Colonic mucosa (tissue), 4 donors: ENCODE measurements around the gene ZNF653. TPM values are rescaled to one million over a fixed set of nuclear protein-coding genes. Genes with fewer than 3 reads are reported as not detected.

Experiments
- DNase-seq: peaks from one replicate; pipeline ENCODE4 v3.0.0-alpha.2; 2020
- H3K27ac ChIP-seq: fragments of 200-600 bp; one replicate; pipeline ENCODE4 v1.8.0; 2021
- H3K27me3 ChIP-seq: fragments of 200-600 bp; one replicate; pipeline ENCODE4 v1.8.0; 2021
- H3K36me3 ChIP-seq: fragments of 200-600 bp; one replicate; pipeline ENCODE4 v1.8.0; 2021
- H3K4me1 ChIP-seq: fragments of 200-600 bp; one replicate; pipeline ENCODE4 v1.8.0; 2021; ENCODE audit warnings: mild to moderate bottlenecking
- H3K4me3 ChIP-seq: fragments of 200-600 bp; one replicate; pipeline ENCODE4 v1.8.0; 2021
- H3K9ac ChIP-seq, 2 donors: one replicate each; pipeline ENCODE4 v1.7.0; 2013; ENCODE audit warnings: control low read depth in 2 of 2, low read depth in 2 of 2, low read length in 2 of 2
- H3K9me3 ChIP-seq: fragments of 200-600 bp; one replicate; pipeline ENCODE4 v1.8.0; 2021
- intact Hi-C: fragments of 100-400 bp; cut with DNase I; formaldehyde crosslinking; loops from one replicate; pipeline ENCODE4 v1.14.1; 2022
- total RNA-seq, 2 donors: library from RNA; stranded (reverse); fragmentation: NEBNext Ultra II Directional in 1 of 2; extraction: Animal tissue kit (Norgen Biotek cat#: 25700) in 1 of 2; gene quantifications; one replicate each; pipeline ENCODE4 v1.2.1, GENCODE V29; 2021
- TF ChIP-seq, protein P1 (sequence below): fragments of 200-600 bp; IDR thresholded peaks from one replicate; pipeline ENCODE4 v1.8.0; 2022; ENCODE audit warnings: antibody characterized with exemption, mild to moderate bottlenecking
- donor health status: healthy.
- donor health status: DM: no; HTN: no; CAD: no.
- donor health status: DM: no; HTN: no; CAD: no.

ZNF653 gene
- total RNA-seq, 2 donors from 2014 or later = 10.6 to 14.2 TPM

DNA sequence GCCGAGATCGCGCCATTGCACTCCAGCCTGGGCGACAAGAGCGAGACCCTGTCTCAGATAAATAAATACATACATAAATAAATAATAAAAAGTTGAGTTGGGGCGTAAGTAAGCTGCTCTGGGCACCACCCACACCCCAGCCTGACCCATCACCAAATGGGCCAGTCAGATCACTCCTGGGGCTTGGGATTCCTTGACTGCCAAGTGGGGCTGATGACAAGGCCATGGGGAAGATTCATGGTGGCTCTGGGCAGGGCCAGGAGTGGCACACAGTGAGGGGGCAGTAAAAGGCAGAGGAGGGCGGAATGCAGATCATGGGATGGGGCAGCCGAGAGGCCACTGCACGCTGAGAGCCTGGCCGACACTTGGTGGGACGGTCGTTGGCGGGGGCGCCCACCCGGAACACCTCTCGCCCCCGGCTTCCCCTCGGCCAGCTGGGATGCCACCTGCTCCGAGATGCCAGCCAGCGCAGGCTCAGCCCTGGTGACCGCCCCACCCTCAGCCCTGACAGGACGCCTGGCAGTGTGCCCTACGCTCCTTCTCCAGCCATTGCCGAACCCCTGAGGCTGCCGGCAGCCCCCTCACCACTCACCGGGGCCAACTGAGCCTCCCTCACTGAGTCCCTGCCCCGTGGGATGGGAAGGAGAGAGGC lies 10.9 kb downstream of the ZNF653 start:
- no peak overlapping the region for H3K27ac ChIP-seq
- intact Hi-C loops = loop anchor here (5.0 kb wide), 1 partner anchor 93 kb away; no protein-coding TSS in a partner anchor
- no peaks in the 10 kb centered on the region for H3K27me3 ChIP-seq
- DNase-seq = no peak
- no peaks in the 10 kb centered on the region for H3K4me1 ChIP-seq
- peaks cover 5% of the 10 kb centered on the region for H3K36me3 ChIP-seq
- no peaks in the 10 kb centered on the region for H3K9me3 ChIP-seq
- H3K9ac ChIP-seq = no peak overlapping the region
- H3K4me3 ChIP-seq = no peak overlapping the region
- TF ChIP-seq, protein P1, sequence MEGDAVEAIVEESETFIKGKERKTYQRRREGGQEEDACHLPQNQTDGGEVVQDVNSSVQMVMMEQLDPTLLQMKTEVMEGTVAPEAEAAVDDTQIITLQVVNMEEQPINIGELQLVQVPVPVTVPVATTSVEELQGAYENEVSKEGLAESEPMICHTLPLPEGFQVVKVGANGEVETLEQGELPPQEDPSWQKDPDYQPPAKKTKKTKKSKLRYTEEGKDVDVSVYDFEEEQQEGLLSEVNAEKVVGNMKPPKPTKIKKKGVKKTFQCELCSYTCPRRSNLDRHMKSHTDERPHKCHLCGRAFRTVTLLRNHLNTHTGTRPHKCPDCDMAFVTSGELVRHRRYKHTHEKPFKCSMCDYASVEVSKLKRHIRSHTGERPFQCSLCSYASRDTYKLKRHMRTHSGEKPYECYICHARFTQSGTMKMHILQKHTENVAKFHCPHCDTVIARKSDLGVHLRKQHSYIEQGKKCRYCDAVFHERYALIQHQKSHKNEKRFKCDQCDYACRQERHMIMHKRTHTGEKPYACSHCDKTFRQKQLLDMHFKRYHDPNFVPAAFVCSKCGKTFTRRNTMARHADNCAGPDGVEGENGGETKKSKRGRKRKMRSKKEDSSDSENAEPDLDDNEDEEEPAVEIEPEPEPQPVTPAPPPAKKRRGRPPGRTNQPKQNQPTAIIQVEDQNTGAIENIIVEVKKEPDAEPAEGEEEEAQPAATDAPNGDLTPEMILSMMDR = no peak

DNA sequence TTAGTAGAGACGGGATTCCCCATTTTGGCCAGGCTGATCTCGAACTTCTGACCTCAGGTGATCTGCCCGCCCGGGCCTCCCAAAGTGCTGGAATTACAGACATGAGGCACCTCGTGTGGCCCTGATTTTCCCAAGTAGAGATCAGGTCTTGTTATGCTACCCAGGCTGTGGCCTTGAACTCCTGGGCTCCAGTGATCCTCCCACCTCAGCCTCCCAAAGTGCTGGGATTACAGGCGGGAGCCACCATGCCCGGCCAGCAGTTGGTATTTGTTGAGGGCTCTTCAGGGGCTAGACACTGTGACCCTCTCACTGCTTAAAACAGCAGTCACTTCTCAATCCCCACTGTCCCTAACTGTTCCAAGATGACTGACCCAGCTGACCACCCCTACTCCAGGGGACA lies 16.3 kb downstream of the ZNF653 start:
- Histone ChIP-seq H3K27ac (no peak overlapping the region), H3K9ac (no peak overlapping the region), H3K4me3 (no peak overlapping the region), H3K27me3 (no peaks in the 10 kb centered on the region), H3K36me3 (no peaks in the 10 kb centered on the region), H3K9me3 (no peaks in the 10 kb centered on the region), H3K4me1 (no peaks in the 10 kb centered on the region)
- DNase-seq = no peak
- TF ChIP-seq, protein P1 = no peak
- intact Hi-C loops = no loop called here

DNA sequence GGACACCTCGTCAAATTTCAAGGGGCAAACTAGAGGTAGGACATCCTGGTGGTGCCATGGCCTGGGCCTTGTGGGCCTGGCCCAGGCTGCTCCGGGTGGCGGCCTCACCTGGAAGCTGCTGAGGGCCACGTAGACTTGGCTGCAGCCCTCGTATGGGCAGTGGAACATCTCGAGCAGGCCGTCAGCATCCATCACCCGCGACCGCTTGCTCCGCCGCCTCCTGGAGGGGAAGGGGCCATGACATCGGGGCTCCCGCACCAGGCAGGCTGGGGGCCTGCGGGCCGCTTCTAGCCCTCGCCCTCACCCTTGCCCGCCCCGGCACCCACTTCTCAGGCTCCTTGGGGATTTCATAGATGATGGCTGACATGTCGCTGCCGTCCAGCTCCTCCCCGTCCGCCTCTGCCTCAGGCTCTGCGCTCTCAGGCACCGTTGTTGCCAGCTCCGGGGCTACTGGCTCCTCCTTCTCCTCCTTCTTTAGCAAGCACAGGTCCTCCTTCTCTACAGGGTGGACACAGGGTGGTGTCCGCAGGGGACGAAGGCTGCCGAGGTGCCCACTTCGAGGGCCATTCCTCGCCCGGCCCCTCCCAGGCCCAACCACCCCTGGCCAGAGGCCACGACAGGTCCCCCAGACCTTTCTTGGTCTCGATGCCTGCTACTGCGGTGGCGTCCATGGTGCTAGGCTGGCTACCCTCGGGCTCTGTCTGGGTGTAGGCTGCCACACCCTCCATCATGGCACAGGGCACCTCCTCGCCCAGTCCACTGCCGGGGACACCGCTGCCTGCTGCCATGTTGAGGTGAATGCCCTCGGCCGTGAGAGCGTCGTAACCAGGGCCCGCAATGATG lies 18.8 kb downstream of the ZNF653 start:
- Histone ChIP-seq H3K9me3 (no peaks in the 10 kb centered on the region), H3K27me3 (peaks cover 12% of the 10 kb centered on the region), H3K4me1 (peaks cover 11% of the 10 kb centered on the region), H3K9ac (no peak overlapping the region), H3K36me3 (no peaks in the 10 kb centered on the region), H3K27ac (no peak overlapping the region), H3K4me3 (no peak overlapping the region)
- TF ChIP-seq, protein P1 = no peak
- intact Hi-C loops = no loop called here
- DNase-seq = no peak

DNA sequence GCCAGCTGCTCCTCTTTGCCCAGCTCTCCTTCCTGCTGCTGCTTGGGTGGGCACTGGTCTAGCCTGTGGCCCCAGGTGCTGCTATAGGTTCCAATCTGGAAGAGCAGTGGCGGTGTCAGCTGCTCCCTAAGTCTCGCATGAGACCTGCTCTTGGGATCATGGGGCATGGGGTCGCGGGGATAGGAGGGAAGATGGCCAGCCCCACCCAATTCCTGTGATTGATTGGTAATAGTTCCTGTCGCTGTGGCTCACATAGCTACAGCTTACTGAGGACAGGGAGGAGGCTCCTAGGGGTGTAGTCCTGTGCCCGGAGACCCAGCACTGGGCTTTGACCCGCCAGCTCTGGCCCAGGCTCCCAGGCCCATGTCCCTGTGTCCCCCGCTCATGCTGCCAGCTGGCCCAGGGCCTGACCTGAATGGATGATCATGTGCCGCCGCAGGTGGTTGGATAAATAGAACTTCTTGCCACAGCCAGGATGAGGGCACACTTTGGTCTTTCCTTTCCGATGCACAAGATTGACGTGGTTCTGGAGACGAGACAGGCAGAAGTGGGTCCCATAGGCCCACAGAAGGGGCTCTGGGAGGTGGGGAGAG lies 20.3 kb downstream of the ZNF653 start:
- Histone ChIP-seq H3K27ac (no peak overlapping the region), H3K9me3 (no peaks in the 10 kb centered on the region), H3K27me3 (peaks cover 27% of the 10 kb centered on the region), H3K36me3 (no peaks in the 10 kb centered on the region), H3K9ac (no peak overlapping the region), H3K4me1 (peaks cover 11% of the 10 kb centered on the region), H3K4me3 (no peak overlapping the region)
- DNase-seq = no peak
- intact Hi-C loops = no loop called here
- TF ChIP-seq, protein P1 = no peak

DNA sequence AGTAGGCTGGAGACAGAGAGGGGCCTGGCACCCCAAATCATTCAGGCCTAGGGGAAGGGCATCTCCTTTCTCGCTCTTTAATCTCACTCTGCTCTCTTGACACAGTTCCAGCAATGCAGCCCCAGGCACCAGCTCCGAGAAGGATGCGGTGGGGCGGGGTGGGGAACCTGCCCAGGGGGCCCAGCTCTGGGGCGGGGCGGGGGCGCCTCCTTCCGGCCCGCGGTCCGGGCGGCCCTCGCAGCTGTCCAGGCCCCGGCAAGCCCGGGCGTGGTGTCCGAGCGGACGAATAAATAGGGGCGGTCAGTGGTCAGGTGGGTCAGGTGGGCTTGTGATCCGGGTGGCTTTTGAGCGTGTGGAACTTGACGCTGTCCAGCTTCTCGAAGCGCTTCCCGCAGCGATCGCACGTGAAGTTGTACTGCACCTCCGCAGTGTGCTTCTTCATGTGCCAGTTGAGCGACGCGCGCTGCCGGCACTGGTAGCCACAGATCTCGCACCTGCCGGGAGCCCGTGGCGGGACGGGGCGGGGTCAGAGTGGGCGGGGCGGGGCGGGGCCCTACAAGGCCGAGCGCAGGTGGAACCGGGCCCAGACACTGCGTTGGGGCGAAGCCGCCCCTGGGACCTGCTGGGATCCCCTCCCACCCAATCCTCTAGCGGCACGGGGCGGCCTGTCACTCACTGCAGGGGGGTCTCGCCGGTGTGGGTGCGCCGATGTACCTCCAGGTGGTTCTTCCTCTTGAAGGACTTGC lies 22.1 kb downstream of the ZNF653 start:
- Histone ChIP-seq H3K4me3 (no peak overlapping the region), H3K27ac (no peak overlapping the region), H3K4me1 (peaks cover 15% of the 10 kb centered on the region), H3K9me3 (no peaks in the 10 kb centered on the region), H3K9ac (no peak overlapping the region), H3K36me3 (no peaks in the 10 kb centered on the region), H3K27me3 (peaks cover 39% of the 10 kb centered on the region)
- TF ChIP-seq, protein P1 = no peak
- DNase-seq = no peak
- intact Hi-C loops = no loop called here
